Mesodermal cell (in vitro differentiated cells): Measurements from ENCODE around the gene MAD1L1.

Source experiments
- H3K27ac ChIP-seq: 2 replicates; pipeline ENCODE4 v1.7.0; 2013; ENCODE audit warnings: mild to moderate bottlenecking, low read depth, low read length, moderate library complexity; ENCODE audit not compliant: severe bottlenecking
- H3K36me3 ChIP-seq: 2 replicates; pipeline ENCODE4 v1.7.1; 2013; ENCODE audit warnings: mild to moderate bottlenecking, low read length, moderate library complexity; ENCODE audit not compliant: control insufficient read depth, insufficient read depth
- H3K4me1 ChIP-seq: one replicate; pipeline ENCODE4 v1.7.1; 2013; ENCODE audit warnings: mild to moderate bottlenecking, low read length; ENCODE audit not compliant: insufficient read depth, control insufficient read depth, poor library complexity, severe bottlenecking
- H3K4me3 ChIP-seq: 2 replicates; pipeline ENCODE4 v1.7.0; 2013; ENCODE audit warnings: low read length, control low read depth, mild to moderate bottlenecking; ENCODE audit not compliant: insufficient read depth, poor library complexity, severe bottlenecking; ENCODE audit errors: extremely low read depth
- H3K9me3 ChIP-seq: 2 replicates; pipeline ENCODE4 v1.7.1; 2013; ENCODE audit warnings: mild to moderate bottlenecking, low read length, moderate library complexity; ENCODE audit not compliant: control insufficient read depth
- WGBS, 2 experiments: methylation state at CpG; one replicate each; pipeline ENCODE4 v1.1.5; 2013; ENCODE audit warnings: missing lambda C conversion rate in 2 of 2; ENCODE audit not compliant: insufficient coverage in 2 of 2; 5-methylcytosine and 5-hydroxymethylcytosine counted together

The MAD1L1 gene

DNA sequence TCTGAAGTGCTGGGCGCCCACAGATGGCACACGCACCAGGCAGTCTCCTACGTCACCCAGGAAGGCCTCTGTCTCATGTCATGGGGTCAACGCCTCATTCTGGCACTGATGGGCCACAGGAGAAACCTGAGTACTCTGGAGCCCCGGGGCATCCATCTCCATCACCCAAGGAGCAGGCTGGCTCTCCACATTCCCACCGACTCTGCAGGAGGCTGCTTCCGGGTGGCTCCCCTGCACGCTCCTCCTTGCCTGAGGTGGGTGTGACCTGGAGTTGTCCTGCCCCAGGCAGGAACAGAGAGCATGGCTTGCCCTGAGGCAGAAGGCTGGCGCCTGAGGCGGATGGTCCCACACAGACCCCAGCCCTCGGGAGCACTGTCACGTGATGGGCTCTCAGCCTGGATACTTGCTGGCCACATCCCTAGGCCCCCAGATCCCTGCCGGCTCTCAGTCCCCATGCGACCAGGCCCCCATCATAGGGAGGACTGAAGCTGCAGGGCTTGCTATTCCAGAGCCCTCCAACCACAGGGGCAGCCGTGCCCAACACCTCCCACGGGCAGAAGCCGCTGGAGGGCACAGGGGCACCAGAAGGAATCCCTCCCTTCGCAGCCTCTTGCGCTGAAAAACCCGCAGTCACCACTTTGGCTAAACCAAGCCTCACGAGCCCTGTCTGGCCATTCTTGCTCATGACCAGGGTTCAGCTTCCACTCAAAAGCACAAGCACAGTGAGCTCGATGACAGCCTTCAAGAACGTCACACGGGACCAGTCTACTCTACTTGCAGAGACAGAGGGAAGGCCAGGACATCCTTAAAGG lies 80.7 kb downstream of the MAD1L1 start:
- H3K9me3 ChIP-seq = no peaks in the 10 kb centered on the region
- no peak overlapping the region for H3K27ac ChIP-seq
- H3K36me3 ChIP-seq = peaks cover 33% of the 10 kb centered on the region
- no peak overlapping the region for H3K4me3 ChIP-seq
- WGBS, 2 experiments = 90 to 92% methylated on average over 21 to 24 of the region's 24 CpGs
- H3K4me1 ChIP-seq = peaks cover 4% of the 10 kb centered on the region

DNA sequence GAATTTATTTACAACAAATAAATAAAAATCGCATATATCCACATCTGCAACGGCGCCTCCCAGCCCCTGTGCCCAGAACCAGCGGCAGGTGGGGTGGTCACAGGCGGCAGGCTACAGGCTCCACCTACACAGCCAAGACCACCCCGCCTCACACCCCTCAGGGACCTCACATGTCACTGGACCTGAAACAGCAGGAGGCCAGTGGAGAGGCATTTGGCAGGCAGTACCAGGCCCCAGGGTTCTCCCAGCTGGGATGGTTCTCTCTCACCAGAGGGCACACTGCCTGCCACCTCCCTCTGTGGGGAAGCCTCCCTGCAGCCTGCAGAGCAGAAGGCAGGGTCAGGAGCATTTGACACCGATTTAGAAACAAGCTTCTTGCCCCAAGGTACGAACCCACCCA lies 81.5 kb downstream of the MAD1L1 start:
- Histone ChIP-seq H3K27ac (no peak overlapping the region), H3K9me3 (no peaks in the 10 kb centered on the region), H3K36me3 (peaks cover 37% of the 10 kb centered on the region), H3K4me3 (no peak overlapping the region), H3K4me1 (peaks cover 4% of the 10 kb centered on the region)
- 85 to 90% methylated on average over 7 to 8 of the region's 8 CpGs for WGBS, 2 experiments

DNA sequence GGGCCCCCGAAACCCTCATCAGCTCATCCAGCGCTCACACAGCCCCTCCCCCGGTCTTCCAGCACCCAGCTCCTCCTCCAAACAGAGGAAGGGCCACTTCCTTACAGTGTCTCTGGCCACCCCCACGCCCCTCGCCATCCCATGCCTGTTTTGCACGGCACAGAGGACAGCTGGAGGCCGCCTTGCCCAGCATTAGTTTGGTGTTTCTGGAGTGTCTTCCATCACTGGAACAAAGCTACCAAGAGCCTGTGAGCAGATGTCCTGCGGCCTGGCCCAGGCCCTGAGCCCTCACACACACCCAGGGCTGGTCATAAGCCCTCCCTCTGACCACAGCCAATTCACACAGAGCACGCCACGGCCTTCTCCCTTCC lies 82.3 kb downstream of the MAD1L1 start:
- Histone ChIP-seq H3K9me3 (no peaks in the 10 kb centered on the region), H3K4me1 (peaks cover 4% of the 10 kb centered on the region), H3K4me3 (no peak overlapping the region), H3K27ac (no peak overlapping the region), H3K36me3 (peaks cover 39% of the 10 kb centered on the region)
- WGBS, 2 experiments = 92 to 94% methylated on average over 3 to 10 of the region's 10 CpGs

DNA sequence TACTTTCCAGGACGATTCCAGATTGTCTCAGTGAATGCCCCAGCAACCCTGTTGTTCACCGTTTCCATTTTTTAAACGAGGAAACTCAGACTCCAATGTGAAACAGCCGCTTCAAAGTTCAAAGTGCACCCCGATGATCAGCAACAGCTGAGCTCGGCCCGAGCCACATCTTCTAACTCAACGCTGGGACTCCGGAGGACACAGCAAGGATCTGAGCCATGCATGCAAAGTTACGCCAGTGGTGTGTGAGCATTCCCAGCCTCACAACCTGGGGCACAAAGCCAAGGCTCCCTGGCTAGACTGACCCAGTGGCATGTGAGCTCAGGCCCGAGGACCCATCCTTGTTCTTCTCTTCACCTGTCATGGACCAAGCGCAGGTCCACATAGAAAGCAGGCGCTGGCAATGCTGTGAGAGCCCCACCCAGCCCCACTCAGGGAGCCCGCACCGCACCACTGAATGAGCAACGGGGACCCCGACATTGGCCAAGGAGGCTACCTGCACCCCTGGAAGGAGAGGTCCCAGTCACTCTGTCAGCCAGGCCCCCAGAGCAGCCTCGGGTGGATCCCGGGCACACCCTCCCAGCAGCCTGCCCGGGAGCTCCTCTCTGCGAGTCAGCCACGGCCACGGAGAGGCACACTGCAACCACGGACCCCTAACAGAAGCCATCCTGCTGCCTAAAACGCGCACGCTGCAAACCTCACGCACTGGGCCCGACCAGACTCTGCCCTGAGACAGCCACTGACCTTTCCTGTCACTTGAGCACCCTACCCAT lies 82.9 kb downstream of the MAD1L1 start:
- Histone ChIP-seq H3K27ac (no peak overlapping the region), H3K4me3 (no peak overlapping the region), H3K4me1 (peaks cover 4% of the 10 kb centered on the region), H3K36me3 (peaks cover 39% of the 10 kb centered on the region), H3K9me3 (no peaks in the 10 kb centered on the region)
- 93 to 95% methylated on average over 29 of the region's 29 CpGs for WGBS, 2 experiments

DNA sequence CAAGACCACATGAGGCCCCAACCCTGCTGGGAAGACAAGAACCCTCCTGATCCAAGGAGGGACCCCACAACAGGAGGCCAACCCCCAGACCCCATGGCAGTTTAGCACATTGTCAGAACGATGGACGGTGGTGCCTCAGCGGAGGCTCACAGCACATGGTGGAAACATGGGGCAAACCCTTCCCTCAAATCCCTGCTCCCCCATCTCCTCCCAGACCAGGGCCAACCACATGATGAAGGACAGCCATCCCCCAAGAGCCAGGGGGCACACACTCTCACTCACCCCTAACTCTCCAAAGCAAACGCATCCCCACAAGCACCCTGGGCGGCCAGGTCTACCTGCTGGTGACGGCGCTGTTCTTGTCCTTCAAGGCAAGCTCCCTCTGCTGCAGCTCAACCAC lies 83.9 kb downstream of the MAD1L1 start:
- peaks cover 4% of the 10 kb centered on the region for H3K4me1 ChIP-seq
- WGBS, 2 experiments = 98% methylated on average over 5 of the region's 7 CpGs
- peaks cover 37% of the 10 kb centered on the region for H3K36me3 ChIP-seq
- no peaks in the 10 kb centered on the region for H3K9me3 ChIP-seq
- H3K4me3 ChIP-seq = no peak overlapping the region
- H3K27ac ChIP-seq = no peak overlapping the region

DNA sequence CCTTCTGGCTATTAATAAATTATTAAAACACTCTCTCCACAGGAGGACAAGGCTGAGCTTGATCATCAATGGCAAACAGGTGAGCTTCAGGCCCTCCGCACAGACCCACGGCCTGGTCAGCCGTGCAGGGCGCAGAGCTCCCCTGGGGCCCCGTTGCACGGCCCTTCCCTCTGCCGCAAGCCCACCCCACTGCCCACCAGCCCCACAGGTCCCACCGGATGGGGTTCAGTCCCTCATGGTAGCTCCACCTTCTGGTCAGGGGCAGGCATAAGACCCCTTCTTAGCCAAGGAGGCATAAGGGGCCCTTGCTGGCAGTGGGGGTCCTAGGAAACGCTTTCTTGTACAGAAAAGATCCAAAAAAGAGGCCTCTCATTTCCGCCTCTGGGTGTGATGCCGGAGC lies 84.6 kb downstream of the MAD1L1 start:
- 91 to 96% methylated on average over 11 of the region's 11 CpGs for WGBS, 2 experiments
- Histone ChIP-seq H3K4me3 (no peak overlapping the region), H3K27ac (no peak overlapping the region), H3K4me1 (peaks cover 4% of the 10 kb centered on the region), H3K9me3 (no peaks in the 10 kb centered on the region), H3K36me3 (peaks cover 40% of the 10 kb centered on the region)

DNA sequence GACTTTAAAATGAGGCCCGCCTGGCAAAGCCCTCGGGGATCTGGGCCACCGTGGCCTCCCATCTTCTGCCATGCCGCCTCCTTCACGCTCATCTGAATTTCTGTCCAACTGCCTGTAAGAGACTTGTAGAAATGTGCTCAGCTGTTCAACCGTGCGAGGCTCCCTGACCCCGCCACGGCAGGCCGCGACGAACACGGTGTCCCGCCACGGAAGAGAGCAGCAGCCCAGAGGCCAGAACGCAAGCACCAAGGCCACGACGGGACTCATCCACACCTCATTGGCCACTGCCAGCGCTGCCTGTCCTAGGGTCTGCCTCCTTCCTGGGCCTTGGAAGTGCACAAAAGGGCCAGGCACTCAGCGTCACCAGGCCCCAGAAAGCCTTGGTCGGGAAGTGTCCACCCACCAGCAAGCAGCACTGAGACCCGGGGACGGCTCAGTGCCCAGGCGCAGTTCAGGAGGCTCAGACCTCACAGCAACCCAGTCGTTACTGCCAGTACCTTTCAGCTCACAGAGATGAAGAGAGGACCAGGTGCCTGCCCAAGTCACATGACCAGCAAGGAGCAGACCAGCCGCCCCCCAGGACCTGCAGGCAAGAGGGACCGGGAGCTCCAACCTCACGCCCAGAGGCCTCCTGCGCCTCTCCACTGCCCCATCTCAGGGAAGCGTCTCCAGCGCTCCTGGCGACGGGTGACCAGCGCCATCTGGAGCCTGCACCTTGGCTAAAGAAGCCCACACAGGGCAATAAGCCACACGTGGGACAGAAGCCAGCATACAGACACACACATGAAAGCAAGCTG lies 85.9 kb downstream of the MAD1L1 start:
- H3K4me3 ChIP-seq = no peak overlapping the region
- H3K27ac ChIP-seq = no peak overlapping the region
- H3K9me3 ChIP-seq = no peaks in the 10 kb centered on the region
- WGBS, 2 experiments = 94 to 95% methylated on average over 34 to 35 of the region's 35 CpGs
- H3K4me1 ChIP-seq = peaks cover 4% of the 10 kb centered on the region
- H3K36me3 ChIP-seq = peaks cover 43% of the 10 kb centered on the region

DNA sequence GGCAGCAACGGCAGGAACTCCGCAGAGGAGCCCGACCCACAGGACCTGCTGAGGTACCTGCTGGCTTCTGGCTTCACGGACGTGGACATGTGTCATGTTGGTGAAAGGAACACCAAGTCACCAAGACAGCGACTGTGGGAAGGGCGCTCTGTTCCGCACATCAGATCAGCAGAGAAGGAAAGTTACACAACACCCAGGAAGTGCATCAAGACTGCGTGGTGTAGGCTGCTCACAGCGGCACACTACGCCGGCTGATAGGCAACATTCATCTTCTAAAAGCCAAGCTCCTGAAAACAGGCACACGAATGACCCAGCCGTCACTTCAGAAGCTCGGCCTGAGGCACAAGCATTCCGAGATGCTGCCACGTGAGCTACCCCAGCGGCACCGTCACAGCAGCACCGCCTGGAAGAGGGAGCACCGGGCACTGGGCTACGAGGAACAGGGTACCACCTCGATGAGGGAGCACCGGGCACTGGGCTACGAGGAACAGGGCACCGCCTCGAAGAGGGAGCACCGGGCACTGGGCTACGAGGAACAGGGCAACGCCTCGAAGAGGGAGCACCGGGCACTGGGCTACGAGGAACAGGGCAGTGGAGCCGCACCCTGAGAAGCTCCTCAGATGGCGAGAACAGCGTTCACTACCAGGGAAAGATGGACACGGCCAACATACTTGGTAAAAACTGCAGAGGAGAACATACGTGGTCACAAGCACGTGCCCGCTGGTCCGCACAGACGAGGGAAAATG lies 86.7 kb downstream of the MAD1L1 start:
- H3K9me3 ChIP-seq = no peaks in the 10 kb centered on the region
- H3K4me3 ChIP-seq = no peak overlapping the region
- peaks cover 4% of the 10 kb centered on the region for H3K4me1 ChIP-seq
- 96% methylated on average over 42 of the region's 42 CpGs for WGBS, 2 experiments
- peaks cover 43% of the 10 kb centered on the region for H3K36me3 ChIP-seq
- H3K27ac ChIP-seq = no peak overlapping the region

DNA sequence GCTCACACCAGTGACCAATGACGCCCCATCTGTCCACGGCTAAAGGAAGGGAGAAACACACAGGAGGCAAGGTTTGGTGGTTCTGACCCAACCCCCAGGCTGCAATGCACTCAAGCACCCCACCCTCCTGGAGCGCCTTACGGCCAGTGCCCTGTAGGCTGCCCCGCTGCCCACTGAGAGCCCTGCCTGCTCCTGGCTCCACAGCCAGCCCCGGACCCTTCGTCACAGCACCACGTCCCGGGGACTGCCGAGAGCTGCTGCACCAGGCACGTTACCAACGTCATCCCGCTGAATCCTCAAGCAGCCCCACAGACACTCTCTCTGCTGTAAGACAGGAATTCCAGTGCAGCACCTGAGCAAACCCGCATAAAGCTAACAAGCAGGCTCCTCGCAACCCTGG lies 87.8 kb downstream of the MAD1L1 start:
- no peak overlapping the region for H3K4me3 ChIP-seq
- H3K9me3 ChIP-seq = no peaks in the 10 kb centered on the region
- H3K36me3 ChIP-seq = peaks cover 43% of the 10 kb centered on the region
- no peak overlapping the region for H3K27ac ChIP-seq
- WGBS, 2 experiments = 95 to 98% methylated on average over 12 to 15 of the region's 15 CpGs
- H3K4me1 ChIP-seq = no peaks in the 10 kb centered on the region

DNA sequence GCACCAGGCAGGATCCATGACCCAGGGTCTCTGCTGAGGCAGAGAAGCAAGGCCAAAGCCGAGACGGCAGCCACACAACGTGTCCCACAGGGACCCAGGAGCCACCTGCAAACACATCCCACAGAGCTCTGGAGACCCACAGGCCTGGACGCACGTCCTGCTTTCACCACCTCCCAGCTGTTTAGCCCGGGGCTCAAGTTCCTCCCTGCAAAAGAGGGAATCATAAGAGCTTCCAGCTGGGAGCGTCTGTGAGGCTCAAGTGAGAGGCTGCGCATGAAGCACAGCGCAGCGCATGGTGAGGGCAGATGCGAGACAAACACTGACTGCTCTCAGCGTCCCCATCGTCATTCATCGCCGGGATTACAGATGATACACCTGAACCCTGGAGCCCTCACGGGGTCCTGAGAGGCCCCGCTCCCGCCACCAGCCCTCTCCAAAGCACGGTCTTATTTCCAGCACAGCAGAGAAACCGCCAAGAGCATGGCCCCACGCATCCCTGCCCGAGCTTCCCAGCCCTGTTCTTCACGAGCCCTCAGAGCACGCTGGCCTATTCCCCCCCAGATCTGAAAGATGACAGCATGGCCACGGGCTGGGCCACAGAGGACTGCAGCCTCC lies 88.7 kb downstream of the MAD1L1 start:
- Histone ChIP-seq H3K4me3 (no peak overlapping the region), H3K36me3 (peaks cover 43% of the 10 kb centered on the region), H3K27ac (no peak overlapping the region), H3K4me1 (no peaks in the 10 kb centered on the region), H3K9me3 (no peaks in the 10 kb centered on the region)
- 94 to 95% methylated on average over 23 to 24 of the region's 25 CpGs for WGBS, 2 experiments
